HG03378 (cell line): ENCODE measurements around the gene LRATD1.
A peak's percentile ranks its signal among the peaks of the same experiment; 100 is the strongest.

ENCODE experiments used
- ATAC-seq: cut with Tn5 transposase; IDR thresholded peaks from one replicate; pipeline ENCODE4 v1.9.1; 2021; ENCODE audit warnings: mild to moderate bottlenecking, moderate library complexity; ENCODE audit not compliant: unreplicated experiment

The LRATD1 gene

DNA sequence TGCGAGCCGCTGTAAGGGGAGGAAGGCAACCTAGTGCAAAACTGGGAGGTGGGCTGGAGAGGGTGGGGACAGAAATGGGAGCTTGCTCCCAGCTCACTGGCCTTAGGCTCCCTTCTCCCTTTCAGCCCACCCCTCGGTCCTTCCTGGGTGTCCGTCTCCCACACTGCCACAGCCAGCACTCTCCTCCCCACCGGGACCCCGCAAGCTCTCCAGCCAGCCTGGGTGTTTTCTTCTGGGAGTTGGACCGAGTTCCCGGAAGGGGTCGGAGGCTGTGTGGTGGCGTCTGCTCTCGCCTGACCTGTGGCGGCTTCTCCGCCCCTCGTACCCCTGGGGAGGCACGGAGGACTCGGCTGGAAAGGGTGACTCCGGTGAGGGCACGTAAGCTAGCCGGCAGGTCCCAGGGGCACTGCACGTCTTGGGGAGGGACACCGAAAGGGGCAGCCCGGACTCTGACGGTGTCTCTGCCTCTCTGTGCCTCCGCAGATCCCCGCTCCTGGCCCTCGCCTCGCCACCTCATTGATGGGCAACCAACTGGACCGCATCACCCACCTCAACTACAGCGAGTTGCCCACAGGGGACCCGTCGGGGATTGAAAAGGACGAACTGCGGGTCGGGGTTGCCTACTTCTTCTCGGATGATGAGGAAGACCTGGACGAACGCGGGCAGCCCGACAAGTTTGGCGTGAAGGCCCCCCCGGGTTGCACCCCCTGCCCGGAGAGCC, 1.1 kb downstream of the LRATD1 start:
- ATAC-seq: no peak

DNA sequence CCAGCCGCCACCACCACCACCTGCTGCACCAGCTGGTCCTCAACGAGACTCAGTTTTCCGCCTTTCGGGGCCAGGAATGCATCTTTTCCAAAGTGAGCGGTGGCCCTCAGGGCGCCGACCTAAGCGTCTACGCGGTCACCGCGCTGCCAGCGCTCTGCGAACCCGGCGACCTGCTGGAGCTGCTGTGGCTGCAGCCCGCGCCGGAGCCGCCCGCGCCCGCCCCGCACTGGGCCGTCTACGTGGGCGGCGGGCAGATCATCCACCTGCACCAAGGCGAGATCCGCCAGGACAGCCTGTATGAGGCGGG, 1.6 kb downstream of the LRATD1 start:
- peak; percentile 14 for ATAC-seq

DNA sequence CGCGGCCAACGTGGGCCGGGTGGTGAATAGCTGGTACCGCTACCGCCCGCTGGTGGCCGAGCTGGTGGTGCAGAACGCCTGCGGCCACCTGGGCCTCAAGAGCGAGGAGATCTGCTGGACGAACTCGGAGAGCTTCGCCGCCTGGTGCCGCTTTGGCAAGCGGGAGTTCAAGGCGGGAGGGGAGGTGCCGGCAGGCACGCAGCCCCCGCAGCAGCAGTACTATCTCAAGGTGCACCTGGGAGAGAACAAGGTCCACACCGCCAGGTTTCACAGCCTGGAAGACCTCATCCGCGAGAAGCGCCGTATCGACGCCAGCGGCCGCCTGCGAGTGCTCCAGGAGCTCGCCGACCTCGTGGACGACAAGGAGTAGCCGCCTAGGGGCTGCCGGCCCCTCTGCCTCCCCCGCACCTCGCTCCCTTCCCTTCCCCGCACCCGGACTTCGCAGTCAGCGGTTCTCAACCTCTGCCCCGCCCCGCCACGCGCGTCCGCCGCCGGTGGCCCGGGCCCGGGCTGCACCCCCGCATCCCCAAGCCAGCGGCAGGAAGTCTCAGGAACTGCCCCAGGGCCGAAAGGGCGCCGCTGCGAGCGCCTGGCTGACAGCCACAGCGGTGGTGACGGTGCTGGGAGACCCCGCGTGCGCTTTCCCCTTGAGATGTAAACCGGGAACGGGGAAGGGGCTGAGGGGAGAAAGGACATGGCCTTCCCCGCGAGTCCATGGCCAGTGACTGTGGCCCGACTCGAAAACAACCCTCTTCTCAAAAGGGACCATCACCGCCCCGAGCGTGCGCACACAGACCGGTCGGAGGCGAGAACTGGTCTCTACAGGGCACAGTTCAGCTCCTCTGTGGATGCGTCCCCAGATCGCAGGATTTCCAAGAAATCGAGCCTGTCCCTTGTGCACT, 2.2 kb downstream of the LRATD1 start:
- ATAC-seq: peak; percentile 51

DNA sequence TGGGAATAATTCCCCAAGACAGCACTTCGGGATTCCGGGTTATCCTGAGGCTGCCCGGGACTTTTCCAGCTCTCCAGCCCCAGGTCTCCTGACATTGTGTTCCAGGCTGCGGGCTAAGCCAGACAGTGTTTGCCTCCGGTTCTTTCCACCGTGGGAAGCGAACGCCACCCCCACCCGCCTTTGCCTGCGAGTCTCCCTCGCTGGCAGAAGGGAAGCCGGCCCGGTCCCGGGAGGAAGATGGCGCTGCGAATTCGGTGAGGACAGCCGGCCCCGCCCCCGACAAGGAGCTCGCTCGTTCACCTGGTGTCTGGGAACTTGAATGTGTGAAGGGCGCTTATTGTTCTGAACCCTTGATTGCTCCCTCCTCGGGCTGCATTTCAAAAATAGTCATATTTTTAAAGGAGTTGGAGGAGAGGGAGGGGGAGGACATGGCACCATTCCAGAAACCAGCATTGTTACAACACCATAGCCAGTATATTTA, 2.9 kb downstream of the LRATD1 start:
- no peak for ATAC-seq

DNA sequence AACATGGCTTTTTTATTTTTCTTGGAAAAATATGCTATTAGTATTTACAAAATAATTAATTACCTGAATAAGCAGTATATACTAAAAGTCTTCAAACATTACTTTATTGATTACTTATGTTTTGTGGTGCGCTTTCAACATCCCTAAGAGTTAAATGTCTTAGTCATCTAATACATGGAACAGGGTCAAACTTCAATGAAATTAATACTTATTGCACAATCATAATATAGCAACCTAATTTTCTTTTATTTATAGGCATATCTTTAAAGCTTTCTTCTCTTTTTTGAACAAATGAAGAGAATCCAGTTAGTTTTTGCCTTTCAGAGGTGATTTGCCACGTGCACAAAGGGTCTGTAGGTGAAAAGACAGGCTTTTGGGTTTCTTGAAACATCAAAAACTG, 6.0 kb downstream of the LRATD1 start:
- no peak for ATAC-seq

DNA sequence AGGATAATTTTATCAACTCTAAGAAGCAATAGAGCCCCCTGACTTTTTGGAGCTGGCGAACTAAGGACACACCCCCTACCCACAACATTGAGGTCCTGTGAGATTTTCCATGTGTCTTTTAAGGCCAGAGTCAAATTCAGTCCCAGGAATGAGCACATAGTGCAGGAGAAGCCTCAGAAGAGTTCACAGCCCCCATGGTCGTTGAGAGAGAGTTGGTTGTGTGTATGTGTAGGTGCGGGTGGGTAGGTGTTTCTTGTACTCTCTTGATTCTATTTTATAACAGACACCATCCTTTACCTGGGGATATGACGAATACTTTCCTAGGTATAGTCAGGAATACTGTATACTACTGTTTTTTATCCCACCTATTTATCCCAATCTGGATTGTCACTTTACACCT, 8.6 kb downstream of the LRATD1 start:
- ATAC-seq: no peak

DNA sequence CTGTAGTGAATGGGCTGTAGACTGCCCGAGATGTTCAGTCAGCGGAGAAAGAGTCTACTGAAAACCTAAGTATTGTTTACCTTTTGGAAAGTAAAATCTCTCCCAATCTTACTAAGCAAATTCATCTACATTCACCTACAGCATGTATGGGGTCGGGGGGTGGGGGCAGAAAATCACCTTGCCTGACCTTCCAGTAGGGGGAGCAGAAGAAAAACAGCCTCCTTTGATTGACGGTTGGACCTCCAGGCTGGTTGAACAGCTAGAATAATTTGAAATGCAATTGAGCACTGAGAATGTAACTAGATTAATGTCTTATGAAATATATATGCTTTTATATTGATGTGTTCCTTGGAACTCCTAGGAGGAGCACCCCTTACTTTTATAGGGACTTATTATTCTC, 10.0 kb downstream of the LRATD1 start:
- ATAC-seq: no peak

DNA sequence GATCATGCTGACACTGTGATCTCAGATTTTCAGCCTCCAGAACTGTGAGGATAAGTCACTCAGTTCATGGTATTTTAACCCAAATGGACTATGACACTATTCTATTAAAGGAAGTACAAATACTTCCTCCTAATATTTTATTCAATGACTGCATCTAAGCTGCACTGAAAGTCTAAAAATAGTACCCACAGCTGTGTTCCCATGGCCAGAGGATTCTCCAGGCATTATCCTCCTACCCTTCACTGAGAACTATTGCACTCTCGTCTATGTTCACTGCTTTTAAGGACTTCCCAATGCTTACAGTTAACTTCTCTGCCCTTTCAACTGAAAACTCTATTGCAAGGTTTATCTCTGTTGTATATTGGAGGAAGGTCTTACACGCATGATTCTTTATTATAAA, 15.2 kb downstream of the LRATD1 start:
- no peak for ATAC-seq

DNA sequence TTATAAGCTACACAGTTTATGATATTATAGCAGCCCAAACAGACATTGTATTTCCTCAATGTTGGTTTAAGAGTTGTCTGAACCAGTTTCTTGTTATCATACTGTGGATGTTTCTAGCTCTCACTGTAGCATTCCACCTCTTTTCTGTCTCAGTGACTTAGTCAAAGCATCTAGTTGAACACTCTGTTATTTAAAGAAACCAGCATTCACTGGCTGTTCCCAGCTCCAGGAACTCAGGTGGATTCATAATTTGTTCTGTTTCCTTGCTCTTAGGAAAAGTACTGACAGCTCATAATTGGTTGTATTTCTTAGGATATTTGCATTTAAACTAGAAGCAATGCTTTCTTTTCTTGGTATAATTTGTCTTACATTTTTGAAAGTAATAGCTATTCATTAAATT, 17.5 kb downstream of the LRATD1 start:
- no peak for ATAC-seq

DNA sequence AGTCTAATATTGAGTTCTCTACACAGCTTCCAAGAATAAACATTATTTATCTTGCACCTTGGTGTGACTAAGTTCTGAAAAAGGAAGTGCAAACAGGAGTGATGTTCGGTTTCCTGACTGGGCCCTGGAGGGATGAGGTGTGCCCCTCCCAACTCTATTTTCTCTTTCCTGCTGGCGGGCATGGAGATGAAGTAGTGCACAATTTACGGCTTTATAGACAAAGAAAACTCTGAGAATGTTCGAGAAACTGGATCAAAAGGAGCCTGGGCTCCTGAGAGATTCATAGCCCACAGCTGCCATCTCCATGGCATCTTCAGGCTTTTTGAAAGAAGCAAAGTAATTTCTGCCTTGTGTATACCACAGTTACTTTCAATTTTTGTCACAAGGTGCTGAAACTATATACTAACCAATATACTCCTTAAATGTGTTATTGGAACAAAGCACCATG, 22.3 kb downstream of the LRATD1 start:
- peak; percentile 94 for ATAC-seq

DNA sequence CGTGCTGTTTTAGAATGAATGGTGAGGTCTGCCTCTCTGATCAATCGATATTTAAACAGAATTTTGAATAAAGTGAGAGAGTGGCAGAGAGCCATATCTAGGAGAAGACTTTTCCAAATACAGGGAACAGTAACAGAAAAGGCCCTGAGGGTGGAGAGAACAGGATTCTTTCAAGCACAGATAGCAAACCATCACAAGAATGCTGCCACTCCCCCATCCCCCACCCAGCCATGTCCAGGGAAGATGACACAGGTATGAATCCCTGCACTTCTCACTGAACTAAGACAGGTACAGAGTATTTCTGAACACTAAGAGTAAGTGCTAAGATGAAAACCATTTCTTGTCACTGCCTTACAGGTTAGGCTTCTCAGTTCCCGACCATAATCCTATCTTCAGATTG, 23.6 kb downstream of the LRATD1 start:
- no peak for ATAC-seq

DNA sequence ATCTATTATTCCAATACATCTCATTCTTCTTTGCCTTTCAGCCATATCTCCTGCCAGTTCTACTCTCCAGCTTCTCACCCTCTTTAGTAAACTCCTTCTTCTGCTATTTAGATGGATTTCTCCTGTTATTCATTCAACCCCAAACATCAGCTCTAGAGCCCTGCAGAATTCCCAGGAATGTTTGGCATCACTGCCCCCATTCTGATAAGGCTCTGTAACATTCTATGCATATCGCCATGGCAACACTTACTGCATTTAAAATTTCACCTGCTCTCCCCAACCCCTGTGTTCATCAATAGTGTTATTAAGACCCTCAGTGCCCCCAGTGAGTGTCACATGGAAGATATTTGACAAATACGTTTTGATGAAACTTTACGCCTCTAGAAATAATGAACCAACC, 28.6 kb downstream of the LRATD1 start:
- no peak for ATAC-seq

DNA sequence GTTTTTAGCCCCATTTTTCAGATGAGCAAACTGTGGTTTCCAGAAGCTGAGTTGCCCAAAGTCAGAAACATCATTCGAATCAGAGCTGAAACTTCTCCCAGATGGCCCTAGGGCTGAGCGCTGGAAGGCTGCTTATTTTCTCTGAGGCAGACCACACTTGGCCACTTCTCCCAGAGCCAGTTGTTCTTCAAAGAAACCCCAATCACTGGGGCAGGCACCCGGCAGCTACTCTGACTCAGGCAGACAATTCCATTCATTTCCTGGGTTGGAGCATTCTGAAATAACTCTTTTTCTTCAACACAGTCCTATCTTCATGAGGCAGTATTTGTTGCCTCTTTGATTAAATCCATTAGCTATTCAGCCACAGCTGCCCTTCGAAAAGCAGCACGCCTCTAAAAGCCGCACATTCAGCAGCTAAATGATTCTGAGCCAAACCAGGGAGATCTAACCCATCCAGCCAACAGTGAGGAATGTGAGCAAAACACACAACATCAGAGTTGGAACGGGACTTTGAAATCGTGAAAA, 40.9 kb downstream of the LRATD1 start:
- ATAC-seq: no peak

DNA sequence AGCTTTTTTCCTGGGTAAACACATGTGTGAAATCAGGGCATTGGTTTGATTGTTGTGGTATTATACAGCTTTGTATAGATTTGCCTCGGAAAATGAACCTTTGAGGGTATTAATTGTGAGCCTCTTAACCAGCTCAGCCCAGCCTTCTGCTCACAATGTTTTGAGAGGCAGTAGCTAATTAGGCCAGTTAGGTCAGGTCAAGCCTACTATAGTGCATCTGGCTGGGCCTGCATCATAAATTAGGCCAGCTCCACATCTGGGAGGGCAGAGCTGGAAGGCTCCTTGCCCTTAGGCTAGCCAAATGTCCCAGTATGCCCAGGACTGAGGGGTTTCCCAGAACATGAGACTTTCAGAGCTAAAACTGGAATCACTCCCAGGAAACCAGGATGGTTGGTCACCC, 43.0 kb downstream of the LRATD1 start:
- ATAC-seq: no peak

DNA sequence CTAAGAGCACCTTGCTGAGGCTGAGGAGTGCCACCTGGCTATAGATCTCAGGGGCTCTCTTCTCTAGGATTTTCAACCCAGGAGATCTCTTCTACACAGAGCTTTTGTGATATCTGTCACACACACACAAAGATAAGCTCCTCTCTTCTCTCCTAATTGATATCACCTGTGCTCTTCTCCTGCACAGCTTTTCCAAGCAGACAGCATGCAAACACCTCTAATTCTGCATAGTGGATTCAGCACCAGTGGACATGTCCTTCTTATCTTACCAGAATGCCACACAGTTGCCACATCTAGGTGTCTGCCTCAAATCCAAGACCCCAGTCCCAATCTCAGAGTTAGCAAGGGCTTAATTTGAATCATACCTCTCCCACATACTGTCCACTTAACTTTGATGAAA, 43.9 kb downstream of the LRATD1 start:
- ATAC-seq: no peak

DNA sequence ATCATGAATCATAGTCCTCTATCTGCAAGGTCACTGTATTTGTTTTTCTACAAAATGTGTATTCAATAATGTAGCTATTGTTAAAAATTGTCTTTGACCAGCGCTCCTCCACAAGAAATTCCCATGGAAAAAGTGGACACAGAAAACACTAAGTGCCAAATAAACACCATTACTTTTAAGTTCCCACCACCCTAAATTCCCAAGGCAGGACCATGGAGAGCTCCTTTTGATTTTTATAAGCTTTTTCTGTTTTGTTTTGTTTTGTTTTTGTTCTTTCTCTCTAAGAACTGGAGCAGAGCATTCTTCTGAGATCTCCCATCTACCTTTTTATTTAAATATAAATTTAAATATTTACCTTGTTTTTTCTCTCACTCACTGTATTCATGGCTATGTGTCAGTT, 44.5 kb downstream of the LRATD1 start:
- ATAC-seq: no peak

DNA sequence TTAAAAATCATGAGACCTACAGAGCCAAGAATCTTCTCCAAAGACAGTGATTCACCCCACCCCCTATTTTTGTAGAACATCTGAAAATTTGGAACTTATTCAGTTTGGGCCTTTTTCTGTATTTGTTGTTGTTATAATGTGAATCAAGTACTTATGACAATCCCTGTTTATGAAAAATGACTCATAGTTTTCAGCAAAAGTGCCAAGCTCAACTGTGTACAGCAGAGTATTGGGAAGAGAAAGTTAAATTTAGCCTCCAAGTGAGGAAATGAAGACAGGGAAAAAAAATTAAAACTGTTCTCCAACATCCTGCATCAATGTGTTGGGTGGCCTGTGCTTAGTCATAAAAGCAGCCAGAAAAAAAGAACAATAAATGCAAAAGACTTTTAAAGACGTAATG, 46.2 kb downstream of the LRATD1 start:
- no peak for ATAC-seq

DNA sequence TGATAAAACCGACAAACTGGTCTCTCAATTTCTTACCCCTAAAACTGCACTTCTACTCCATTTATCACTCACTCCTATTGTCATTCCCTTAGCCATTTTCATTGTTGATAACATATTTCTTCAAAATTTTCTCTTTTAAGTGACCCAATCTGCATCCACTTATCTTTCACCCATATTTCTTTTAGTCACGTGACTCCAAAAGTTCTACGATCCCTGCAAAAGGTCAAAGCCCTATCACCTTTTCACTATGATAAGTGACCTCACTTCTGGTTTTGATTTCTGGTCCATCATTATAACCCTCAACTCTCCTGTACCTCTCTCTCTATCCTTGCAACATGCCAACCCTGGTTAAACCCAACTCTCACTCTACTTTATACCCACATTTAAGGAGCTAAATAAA, 49.1 kb downstream of the LRATD1 start:
- ATAC-seq: no peak
